Stimulated activated CD8-positive, alpha-beta memory T cell treated with anti-CD3 and anti-CD28 coated beads, Interleukin-12 subunit alpha, Interleukin-12 subunit beta, amount 100 ng/mL, for 4 hours (primary cell): ENCODE measurements around the gene IRAK1.
"Not testable (repeated sequence)": the region's sequence is repeated elsewhere in the genome, so short reads cannot be mapped to it uniquely, and the experiment has no call there.

ENCODE experiments used
- DNase-seq: peaks from one replicate; pipeline ENCODE4 v3.0.0-alpha.2; 2020; ENCODE audit warnings: low read depth

Gene IRAK1

DNA sequence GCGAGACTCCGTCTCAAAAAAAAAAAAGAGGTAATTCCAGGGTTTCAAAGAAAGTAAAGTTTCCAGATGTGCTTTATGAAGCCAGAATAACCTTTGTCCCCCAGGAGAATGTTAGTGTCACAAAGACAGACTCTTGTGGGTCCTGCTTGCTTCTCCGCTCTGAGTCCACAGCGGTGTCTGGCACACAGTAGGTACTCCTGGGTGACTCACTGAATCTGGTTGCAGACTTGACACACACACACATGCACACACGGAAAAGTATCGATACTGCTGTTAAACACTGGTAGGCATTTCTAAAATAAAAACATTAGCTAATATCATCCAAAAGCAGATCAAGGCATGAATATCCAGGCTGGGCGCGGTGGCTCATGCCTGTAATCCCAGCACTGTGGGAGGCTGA lies 24.2 kb downstream of the IRAK1 start:
- DNase-seq = no peak

DNA sequence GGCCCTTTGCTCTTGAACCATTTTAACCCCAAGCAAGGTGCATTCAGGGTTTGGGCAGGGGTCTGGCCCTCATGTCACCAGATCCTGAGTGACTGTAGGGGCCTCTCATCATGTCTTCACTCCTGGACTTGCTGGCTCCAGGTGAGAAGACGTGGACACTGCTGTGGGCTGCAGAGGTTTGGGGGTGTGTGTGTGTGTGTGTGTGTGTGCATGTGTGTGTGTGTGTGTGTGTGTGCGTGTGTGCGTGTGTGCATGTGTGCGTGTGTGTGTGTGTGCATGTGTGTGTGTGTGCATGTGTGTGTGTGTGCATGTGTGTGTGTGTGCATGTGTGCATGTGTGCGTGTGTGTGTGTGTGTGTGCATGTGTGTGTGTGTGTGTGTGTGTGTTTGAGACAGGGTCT lies 25.3 kb downstream of the IRAK1 start:
- DNase-seq = not testable (repeated sequence)

DNA sequence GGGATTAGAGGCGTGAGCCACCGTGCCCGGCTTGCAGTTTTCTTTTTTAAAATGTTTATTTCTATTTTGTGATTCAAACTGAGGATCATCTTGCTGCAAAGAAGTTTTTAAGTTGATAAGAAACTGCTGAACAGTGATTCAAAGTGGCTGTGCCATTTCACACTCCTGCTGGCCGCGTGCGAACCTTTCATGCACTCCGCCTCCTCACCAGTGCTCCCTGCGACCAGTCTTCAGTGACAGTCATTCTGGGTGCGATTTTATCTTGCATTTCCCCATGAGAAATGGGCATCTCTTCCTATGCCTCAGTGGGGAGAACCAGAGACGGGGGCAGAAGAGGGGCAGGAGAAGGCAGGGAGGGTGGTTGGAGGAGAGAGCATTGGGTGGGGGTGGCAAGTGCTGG lies 25.7 kb downstream of the IRAK1 start:
- no peak for DNase-seq

DNA sequence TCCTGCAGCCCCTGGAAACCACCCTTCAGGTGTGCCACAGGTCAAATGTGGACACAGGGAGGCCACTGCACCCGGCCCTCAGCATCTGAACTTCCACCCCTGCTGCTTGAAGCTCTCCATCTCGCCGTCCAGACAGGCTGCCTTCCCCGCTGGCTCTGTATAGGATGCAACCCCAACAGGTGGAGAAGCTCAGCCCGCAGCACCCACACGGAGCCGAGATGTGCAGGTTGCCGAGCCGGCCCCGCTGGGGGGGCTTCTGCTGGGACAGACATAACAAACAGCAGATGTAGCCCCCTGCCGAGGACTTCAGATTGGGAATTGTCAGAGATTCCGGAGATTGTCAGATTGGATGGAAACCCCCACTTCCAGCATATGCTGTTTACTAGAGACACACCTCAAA lies 26.6 kb downstream of the IRAK1 start:
- DNase-seq = no peak

DNA sequence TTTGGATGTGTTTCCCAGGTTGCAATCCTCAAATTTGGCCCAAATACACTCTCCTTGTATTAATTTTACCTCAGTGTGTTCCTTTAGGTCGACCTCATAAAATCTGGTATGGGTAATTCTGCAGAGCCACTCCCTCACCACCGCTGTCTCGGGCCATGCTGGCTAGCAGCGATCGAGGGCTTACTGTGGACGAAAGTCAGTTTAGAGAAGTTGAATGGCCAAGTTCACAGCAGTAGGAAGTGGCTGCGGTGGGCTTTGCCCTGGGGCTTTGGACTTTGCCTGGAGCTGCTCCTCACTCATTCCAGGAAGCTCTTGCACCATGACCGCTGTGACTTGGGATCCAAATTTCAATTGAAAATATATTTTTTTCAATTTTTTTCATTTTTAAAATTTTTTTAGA lies 27.5 kb downstream of the IRAK1 start:
- no peak for DNase-seq

DNA sequence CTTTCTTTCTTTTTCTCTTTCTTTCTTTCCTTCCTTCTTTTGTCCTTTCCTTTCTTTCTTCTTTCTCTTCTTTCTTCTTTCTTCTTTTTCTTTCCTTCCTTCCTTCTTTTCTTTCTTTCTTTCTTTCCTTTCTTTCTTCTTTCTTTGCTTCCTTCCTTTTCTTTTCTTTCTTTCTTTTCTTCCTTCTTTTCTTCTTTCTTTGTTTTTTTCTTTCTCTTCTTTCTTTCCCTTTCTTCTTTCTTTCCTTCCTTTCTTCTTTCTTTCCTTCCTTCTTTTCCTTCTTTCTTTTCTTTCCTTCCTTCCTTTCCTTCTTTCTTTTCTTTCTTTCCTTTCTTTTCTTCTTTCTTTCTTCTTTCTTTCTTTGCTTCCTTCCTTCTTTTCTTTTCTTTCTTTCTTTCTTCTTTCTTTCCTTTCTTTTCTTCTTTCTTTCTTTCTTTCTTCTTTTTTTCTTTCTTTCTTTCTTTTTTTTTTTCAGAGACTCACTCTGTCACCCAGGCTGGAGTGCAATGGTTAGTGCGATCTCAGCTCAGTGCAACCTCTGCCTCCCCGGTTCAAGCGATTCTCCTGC lies 28.6 kb downstream of the IRAK1 start:
- DNase-seq = no peak

DNA sequence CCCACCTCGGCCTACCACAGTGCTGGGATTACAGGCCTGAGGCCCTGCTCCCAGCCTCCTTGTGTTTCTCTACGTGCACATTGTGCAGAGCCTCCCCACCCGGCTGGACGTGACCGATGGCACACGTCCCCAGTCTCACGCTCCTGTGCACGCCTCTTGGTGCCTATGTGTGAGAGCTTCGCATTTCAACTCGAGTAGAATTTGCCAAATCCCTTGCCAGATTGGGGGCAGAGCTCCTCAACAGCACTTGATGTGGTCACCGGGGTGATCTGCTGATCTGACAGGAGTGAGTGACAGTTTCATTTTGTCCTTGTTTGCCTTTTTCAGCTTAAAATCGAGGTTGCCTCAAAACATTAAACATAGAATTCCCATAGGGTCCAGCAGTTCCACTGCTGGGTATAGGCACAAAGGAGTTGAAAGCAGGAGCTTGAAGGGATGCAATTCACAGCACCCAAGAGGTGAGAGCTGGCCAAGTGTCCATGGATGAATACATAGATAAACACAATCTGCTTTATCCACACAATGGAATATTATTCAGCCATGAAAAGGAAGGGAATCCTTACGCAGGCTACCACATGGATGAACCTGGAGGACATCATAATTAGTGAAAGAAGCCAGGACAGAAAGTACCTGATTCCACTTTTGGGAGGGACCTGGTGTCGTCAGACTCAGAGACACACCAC lies 29.6 kb downstream of the IRAK1 start:
- DNase-seq = no peak

DNA sequence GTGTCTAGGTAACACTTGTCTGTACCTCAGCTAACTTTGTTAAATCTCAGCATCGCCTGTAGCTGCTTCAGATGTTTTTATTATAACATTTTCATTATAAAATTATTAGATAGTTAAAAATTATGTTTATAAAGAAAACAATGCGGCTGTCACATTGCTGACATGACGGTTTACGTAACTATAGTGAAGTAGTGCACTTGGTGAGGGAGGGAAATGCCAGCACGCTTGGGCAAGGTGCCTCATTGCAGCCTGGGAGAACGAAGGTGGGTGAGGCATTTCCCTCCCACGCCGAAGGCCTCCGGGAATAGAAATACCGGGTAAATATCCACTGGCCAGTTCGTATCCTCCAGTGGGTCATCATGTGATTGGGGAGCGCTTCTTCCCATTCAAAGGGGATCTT lies 31.2 kb downstream of the IRAK1 start:
- no peak for DNase-seq

DNA sequence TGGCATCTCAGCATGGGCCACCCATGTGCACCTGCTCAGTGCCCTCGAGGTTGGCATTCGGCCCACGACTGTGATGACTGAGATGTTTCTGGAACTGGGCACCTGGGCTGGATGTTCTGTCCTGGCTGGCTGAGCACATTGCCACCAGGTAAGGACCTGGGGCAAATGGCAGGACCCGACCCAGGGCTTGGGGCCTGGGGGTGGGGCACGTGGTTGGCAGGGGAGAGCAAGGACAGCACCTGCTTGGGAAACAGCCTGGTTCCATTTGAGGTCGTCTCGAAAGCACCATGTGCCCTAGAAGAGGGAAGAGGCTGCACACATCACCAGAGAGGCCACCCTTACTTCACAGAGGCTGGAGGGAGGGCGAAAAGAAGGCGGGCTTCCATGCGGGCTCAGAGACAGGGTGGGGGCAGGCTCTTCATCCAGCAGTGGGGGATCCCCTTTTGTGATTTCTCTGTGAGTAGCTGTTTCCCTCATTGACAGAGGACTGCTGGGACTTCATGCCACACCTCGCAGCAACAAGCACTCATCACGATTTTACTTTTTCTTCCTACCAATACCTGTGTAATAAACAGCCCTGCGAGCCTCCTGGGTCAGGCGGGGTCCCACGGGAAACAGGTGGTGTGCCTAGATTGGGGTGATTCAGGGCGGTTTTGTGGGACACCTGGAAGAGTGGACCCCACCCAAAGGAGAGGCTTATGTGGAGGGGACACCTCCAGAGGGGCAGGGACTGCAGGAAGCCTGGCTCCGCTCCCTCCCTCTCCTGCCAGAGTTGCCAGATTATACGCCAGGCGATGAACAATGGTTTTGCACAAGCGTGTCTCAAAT lies 35.1 kb downstream of the IRAK1 start:
- DNase-seq = no peak

DNA sequence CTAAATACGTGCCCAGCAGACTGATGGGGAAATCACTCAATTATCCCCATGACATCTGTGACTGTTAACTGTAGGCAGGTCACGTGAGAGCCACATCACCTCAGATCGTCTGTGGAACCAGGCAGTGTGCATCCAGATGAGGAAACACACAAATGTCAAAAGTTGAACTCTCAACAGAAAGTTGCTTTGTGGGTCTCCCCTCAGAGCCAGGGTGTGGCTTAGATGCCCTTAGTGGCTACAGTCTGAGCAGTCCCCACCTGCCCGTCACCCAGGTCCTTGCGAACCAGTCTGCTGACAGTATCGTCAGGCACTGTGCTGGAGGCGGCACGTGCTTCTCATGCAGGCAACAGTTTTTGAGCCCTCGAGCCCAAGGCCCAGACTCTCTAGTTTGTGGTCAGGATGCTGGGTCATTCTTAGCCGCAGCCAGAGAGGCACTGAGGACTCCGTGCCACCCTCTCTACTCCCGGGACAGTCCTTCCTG lies 36.3 kb downstream of the IRAK1 start:
- no peak for DNase-seq

DNA sequence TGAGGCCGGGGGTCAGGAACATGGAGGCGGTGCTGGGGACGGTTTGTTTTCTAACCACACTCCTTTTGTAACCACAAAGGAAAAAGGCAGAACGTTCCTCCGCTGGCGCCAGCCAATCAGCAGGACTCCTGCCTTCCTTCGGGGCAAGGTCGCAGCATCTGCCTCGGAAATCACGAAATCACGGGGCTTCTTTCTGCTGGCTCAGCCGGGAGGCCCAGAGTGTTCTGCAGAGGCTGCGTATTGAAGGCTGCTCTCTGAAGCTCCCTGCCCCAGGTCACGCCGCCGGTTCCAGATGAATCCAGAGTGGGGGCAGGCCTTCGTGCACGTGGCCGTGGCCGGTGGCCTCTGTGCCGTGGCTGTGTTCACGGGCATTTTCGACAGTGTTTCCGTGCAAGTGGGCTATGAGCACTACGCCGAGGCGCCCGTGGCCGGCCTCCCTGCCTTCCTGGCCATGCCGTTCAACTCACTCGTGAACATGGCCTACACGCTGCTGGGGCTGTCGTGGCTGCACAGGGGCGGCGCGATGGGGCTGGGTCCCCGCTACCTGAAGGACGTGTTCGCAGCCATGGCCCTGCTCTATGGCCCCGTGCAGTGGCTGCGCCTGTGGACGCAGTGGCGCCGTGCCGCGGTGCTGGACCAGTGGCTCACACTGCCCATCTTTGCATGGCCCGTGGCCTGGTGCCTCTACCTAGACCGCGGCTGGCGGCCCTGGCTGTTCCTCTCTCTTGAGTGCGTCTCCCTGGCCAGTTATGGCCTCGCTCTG lies 37.8 kb downstream of the IRAK1 start:
- DNase-seq = no peak

DNA sequence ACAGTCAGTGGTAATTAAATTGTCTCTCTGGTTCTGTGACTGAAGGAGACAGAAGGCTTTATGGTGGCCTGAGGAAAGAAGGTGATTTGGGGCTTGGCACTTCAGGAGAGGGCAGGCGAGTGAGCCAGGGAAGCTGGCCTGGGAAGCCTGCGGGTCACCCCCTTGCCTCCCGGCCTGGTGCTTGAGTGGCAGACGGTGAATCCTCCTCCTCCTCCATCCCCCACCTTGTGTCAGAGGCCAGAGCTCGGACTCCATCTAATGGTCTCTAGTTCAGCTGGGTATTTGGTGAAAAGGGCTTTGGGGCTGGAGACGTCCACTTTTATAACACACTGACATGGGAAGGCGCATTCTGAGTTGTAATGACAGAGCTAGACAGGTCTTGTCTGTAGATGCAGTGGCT lies 38.5 kb downstream of the IRAK1 start:
- DNase-seq = no peak

DNA sequence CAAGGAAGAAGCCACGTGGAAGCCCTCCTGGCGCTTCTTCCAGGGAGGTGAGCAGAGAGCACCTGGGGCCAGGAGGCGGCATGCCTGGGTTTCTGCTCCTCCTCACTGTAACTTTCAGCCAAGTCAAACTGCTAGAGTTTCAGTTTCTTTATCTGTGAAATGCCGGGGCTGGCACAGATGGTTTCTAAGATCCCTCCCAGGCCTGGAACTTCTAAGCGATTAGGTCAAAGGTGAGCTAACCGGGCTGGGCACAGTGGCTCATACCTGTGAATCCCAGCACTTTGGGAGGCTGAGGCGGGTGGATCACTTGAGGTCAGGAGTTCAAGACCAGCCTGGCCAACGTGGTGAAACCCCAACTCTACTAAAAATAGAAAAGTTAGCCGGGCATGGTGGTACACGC lies 39.3 kb downstream of the IRAK1 start:
- not testable (repeated sequence) for DNase-seq

DNA sequence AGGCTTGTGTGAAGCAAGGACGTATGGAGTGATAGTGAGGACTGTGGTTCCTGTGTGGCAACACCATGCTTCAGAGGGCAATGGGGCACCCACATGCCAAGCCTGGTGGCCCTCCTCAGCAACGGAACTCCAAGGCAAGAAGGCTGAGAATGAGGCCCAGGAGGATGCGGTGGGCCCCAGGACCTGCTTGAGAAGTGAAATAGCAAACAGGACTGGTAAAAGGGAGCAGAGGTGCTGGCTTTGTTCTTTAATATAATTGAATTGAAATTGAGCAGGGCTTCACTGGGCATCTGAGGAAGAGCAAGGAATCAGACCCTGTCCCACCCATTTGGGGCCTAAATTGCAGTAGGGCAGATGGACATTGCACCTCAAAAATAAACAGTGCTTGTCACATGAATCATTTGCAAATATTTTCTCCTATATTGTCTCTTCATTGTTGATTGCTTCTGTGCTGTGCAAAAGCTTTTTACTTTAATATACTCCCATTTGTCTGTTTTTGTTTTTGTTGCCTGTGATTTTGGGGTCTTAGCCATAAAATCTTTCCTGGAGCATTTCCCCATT lies 44.9 kb downstream of the IRAK1 start:
- no peak for DNase-seq

DNA sequence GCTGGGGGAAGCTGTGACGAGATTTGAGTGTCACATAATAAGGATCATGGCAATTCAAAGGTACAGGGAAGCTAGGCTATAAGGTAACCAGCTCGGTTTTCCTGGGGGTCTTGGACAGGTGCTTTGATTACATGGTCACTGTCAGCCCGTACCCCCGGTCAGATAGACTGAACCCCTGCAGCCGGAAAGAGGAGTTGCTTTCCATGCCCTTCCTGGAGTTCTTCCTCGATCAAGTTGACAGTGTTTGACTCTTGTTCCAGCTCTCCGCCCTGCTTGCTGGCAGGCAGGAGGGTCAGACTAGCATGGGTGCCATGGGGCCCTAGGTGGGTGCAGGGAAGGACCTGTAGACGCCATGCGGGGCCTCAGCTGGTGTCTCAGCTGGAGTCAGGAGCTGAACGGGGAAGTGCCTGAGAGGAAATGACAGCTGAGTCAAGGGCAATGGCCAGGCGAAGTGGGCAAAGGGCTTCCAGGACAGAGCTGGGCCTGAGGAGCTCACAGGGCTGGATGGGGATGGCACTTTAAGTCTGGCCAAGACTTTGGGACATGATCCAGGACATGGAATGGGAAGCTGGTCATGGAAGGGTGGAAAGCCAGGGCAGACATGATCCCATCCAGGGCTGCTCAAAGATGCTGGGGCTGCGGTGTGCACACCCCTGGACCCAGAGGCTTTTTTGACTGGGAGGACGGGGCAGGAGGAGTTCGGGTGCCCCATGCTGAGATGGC lies 45.5 kb downstream of the IRAK1 start:
- DNase-seq = no peak

DNA sequence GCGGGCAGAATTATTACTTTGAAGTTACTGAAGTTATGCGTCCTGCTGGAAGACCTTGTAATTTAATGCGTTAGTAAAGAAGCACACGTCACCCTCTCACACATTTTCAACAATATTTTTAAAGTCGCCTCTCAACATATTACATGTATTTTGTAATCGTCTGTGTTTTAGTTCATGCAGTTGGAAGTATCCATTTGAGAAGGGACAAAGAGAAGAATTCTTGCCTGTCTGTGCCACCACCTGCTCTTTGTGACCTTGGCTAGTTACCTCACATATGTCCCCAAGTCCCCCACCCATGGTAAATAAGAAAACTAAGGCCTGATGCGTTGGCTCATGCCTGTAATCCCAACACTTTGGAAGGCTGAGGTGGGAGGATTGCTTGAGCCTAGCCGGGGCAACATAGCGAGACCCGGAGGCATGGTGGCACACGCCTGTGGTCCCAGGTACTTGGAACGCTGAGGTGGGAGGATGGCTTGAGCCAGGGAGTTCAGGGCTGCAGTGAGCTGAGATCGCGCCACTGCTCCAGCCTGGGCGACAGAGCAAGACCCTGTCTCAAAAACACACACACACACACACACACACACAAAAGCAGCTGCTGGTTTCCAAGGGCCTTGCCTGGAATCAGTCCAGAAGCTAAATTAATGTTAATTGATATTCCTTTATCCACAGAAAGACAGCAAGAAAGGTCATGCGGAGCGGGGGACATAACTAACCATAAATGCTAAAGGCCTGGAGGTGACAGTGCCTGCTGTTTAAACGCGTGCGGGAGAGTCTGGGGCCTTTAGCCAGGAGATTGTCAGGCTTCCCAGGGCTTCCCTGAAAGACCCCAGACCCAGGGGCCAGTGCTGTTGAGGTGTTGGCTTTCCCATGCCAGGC lies 46.3 kb downstream of the IRAK1 start:
- no peak for DNase-seq

DNA sequence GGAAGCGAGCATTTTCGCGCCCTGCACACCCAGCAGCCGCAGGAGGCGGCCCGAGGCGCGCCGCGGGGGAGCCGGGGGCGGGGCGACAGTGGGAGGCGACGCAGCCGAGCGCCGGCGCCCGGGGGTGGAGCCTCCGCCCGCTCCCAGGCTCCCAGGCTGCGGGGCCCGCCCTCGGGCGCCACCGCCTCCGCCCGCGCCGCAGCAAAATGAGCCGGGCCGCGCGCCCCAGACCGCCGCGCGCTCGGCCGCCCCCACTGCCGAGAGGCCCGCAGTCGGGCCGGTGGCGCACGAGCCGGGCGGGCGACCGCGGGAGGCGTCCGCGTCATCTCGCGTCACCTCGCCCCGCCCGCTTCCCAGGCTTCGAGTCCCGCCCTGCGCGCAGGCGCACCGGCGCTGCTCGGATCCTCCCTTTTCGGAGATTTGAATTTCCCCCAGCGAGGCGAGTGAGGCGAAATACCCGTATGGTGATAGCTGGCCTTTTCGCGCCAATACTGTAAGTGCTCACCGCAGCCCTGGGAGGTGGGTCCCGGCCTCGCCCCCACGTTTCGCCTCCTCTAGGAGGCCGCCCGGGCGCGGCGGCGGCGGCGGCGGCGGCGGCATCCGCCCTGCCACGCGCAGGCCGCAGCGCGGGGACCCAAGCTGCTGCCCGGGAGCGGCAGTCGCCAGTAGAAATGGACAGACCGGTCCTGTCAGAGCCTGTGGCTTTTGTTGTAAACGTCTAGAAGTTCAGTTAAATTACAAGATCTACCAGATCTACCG lies 47.2 kb downstream of the IRAK1 start, which contains the start of gene TMEM187:
Gene TMEM187, plus strand, starts transcription at position 387 of the 759 bp plus-strand sequence. CDS start 9,309 bp downstream, outside the sequence.
- DNase-seq = peak; percentile 85

DNA sequence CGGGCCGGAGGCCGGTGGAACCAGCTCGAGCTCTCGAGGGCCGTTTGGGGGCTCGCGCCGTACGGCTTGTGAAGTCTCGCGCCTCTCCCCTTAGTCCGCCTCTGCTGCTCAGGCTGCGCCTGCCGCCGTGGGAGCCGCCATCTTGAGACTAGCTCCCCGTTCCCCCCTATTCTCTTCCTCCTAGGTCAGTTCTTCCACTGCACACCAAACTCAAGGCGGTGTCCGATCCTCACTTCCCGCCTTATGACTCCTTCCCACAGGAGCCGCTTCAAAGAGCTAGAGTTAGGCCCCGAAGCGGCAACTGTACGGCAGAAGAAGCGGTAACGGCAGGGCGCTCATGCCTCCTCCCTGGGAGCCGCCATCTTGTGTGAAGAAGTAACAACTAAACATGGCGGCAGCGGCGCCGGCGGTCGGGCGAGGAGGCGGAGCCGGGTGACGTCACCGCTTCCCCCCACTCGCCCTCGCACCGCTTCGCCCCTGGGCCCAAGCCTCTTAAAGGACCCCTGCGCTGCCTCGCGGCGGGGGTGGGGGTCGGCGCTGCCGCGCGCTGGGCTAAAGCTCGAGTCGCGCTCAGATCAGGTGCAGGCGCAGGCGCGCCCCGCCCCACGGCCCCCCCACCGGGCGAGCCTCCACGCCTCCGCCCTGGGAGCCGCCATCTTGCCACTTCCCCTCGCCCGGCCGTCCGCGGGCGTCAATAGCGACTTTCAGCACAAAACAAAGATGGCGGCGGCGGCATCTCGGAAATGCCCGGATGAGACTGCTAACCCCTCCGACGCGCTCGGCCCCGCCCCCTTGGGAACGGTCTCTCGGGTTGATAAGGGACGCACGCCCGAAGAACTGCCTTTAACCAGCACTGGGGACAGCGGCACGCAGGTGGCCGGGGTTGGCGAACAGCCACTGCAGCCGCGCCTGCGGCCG lies 48.0 kb downstream of the IRAK1 start, which contains the start of gene HCFC1:
Gene HCFC1, minus strand, starts transcription at position 369 of the 918 bp plus-strand sequence. CDS start 978 bp downstream, outside the sequence.
- DNase-seq = peak; percentile 89
